ENCODE results near the gene SLC22A23.

DNA sequence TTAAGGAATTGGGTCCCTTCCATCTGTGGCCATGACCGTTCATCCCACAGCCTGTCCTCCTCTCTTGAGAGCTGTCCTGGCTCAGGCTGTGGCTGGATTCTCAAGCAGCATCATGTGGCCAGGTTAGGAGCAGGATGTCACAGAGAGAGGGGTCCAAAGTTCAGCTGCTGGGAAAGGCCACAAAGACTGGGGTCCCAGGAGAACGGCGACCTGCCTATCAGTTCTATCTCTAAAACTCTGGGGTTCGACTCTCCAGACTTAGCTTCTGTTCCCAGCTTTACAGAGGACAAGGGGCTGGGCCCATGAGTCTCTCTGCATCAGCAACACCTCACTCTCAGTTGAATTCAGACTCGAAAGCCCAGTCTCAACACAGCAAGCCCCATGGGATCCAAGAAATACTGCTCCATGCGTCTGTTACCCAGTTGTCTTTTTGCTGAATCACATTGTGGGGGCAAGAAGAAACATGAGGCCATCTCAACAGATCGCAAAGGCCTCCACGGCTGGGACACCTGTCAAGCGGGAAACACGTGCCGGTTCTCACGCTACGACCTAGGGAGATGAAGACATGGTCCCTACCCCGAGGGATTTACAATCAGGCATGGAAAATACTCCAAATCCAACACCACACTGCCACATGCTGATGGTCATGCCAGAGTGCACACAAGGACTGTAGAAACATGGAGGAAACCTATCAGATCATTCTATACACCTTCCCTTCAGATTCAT lies 95.4 kb downstream of the SLC22A23 start:
- TF ChIP-seq, protein P1, sequence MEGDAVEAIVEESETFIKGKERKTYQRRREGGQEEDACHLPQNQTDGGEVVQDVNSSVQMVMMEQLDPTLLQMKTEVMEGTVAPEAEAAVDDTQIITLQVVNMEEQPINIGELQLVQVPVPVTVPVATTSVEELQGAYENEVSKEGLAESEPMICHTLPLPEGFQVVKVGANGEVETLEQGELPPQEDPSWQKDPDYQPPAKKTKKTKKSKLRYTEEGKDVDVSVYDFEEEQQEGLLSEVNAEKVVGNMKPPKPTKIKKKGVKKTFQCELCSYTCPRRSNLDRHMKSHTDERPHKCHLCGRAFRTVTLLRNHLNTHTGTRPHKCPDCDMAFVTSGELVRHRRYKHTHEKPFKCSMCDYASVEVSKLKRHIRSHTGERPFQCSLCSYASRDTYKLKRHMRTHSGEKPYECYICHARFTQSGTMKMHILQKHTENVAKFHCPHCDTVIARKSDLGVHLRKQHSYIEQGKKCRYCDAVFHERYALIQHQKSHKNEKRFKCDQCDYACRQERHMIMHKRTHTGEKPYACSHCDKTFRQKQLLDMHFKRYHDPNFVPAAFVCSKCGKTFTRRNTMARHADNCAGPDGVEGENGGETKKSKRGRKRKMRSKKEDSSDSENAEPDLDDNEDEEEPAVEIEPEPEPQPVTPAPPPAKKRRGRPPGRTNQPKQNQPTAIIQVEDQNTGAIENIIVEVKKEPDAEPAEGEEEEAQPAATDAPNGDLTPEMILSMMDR (conservative IDR thresholded peaks at IDR 0.05), result no peak
- TF ChIP-seq ZFX (IDR thresholded peaks at IDR 0.05), result no peak

Measured in C4-2B (cell line).